Stimulated activated naive CD4-positive, alpha-beta T cell (primary cell): ENCODE data around the gene SDK1.

Experiments used
- DNase-seq, 6 experiments: peaks; one replicate each; lab custom pipeline; 2025; lab: John Stamatoyannopoulos, UW

Gene SDK1

DNA sequence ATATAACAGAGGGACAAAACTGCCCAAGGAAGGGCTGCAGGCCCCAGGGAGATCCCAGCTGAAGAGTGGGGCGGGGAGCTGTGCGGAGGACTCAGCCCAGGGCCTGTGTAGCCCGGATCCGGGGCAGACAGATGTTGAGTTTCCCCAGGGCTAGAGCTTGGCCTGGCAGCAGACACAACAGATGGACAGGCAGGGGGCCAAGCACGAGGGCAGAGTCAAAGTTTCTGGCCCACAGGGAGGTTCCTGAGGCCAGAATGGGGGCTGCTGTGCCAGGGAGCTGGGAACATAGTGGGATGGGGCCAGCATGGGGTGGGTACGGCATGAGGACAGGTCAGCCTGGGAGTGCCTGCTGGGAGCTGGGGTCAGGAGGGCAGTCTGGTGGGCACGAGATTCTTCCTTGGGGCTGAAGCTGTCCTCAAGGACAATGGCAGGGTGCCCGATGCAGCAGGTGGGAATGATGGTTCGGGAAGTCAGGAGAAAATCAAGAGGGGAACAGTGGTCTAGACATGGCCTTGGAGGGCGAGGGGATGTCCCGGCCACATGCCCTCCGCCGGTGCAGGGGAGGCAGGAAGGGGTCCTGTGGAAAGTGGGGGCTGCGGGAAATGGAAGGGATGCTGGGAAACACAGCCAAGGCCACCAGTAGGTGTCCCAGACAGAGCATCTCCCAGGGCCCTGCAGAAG, 862.0 kb downstream of the SDK1 start:
- DNase-seq, result no peak

DNA sequence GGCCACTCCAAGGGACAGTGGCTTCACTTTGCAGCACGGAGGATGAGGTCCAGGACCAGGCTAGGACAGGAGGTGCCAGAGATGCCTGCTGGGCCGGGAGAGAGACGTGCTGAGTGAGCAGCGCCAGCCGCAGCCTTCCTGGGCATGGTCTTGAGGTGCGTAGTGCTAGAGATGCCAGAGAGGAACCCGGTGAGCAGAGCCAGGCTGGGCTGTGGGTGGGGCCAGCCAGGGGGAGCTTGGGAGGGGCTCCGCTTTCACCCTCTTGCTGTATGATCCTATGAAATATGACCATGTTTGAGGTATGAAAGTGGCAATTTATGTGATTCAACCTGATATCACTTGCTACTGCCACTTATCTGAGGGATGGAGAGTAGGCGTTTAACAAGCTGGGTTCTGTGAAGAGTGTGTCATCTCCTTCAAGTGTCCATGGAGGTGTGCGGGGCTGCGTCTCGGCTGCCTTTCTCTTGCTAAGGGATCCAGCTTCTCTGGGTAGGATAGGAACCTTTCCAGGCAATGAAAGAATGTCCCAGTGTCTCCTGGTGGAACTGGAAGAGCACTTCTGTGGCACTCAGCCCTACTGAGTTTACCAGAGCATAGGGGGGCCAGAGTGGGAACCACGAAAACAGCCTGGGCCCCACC, 862.6 kb downstream of the SDK1 start:
- DNase-seq, result no peak

DNA sequence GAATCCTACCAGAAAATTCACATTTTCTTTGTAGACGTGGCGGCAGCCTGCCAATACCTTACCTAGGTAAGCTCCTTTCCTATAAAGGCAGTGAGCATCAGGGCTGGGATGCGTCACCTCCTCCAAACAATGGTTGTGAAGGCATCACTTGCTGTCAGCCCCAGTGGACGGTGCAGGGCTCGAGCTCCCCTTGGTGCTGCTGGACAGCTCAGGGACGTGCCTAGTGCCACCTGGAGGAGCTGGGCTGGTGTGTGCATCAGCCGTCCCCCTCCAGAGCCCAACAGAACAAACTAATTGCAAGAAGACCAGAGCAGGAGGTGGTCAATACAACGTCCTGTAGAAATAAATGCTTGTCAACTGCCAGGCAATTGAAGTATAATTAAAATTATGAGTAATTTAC, 863.5 kb downstream of the SDK1 start:
- no peak for DNase-seq

- no peak for DNase-seq
These were observed 865.3 kb downstream of the SDK1 start for GRCh38 chr7:4166340-4166739.

- no peak for DNase-seq
These were observed 865.8 kb downstream of the SDK1 start for GRCh38 chr7:4166807-4167206.

DNA sequence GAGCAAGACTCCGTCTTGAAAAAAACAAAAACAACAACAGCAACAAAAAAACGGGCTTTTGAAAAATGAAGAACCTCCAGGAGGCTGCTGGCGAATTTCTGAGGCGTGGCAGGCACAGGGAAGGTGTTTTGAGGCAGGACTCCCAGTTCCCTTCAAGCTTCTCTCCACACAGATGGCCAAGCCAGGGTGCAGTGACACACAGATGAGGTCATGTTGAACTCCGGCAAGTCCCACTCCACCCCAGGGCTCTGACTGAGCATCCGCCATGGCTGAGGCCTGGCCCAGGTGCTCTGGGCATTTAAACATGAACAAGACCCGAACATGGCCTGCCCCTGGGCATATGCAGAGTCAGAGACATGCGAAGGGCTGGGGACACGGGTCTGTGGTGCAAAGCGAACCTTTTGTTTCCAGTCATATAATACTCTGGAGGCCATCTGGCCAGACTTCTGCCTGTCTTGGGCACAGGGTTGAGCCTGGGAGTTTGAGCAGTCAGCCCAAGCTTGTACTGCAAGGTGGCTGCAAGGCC, 866.4 kb downstream of the SDK1 start:
- DNase-seq, result no peak

DNA sequence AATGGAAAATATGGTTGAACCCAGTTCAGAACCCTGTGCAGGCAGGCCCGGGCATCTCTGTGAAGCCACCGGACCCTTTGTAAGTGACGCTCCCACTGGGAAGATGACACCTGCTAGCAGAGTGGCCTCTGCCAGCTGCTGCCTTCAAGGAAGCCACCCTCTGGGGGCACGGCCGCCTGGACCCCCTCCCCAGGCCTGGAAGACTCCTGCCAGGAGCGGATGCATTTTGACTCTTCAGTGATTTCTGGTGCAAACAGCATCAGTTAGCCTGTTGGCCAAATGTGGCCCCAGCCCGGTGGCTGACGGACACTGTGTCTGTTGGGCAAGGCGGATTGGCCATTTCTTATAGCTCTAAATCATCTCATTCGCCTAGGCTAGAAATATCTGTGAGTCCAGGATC, 867.0 kb downstream of the SDK1 start:
- DNase-seq, result no peak

GRCh38 chr7:4168541-4168940, 867.5 kb downstream of the SDK1 start:
- DNase-seq, result no peak

GRCh38 chr7:4169455-4169854, 868.4 kb downstream of the SDK1 start:
- no peak for DNase-seq

DNA sequence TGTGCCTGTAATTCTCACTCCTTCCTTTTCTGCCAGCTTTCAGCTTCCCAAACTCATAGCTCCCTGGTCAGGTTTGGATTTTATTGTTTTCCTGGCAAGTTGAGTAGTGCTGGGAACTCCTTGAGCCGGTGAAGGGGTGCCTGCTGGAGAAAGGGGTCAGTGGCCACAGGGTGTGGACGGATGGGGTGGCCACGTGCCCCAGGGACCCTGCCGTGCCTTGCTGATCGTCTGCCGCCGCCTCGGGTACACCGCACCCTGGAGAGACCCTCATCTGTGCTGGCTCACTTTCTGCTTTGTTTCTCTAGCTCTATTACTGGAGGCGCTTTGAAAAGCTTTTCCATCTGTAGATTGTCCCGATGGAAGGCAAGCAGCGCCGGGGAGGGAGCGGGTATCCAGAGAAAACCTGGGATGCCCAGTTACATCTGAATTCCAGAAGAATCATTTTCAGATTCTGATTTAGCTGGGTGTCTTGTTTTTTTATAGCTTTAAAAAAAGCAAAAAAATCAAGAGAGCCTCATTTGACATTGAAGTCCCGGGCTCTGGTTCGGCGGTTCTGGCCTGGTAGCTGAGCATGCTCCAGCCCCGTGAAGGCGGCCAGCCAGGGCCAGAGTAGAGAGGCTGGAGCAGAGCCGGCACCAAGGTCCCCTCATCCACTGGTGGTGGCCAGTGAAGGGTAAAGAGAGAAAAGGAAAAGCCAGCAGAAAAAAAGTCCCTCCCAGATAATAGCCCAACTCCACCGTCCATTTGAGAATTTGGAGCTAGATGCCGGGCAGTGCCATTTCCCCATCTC, 870.1 kb downstream of the SDK1 start:
- no peak for DNase-seq

- DNase-seq, result no peak
These were observed 871.8 kb downstream of the SDK1 start for GRCh38 chr7:4172883-4173282.

DNA sequence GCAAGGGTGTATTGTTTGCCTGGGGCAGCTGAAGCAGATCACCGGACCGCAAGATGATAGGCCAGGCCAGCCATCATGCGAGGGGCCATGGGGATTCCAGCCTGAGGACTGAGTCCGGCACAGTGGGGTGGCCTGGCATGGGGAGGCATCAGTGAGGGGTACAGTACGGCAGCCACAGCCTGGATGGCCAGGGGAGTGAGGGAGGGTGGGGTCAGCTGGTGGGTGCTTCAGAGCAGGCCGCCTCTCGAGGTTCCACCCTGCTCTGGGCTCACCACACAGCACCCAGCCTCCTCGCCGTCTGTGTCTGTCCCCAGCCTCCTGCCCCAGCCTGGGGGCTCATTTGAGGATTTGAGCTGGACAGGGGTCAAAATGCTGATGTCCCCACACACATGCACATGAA, 872.6 kb downstream of the SDK1 start:
- no peak for DNase-seq

DNA sequence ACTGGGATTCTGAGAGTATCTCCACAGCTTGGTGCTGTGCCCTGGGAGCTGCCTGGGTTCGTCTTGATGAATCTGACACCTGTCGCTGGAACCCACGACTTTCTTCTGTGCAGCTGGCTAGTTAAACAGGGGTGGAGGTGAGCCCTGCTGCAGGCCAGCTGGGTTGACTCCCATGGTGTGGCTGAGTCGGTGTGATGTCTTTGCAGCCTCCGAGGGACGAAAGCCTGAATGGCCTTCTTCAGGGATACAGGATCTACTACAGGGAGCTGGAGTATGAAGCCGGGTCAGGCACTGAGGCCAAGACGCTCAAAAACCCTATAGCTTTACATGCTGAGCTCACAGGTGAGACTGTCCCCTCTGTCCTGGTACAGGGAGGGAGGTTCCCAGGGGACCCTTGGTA, 873.0 kb downstream of the SDK1 start:
- DNase-seq, result no peak

- no peak for DNase-seq
These were observed 873.4 kb downstream of the SDK1 start for GRCh38 chr7:4174451-4174850.

DNA sequence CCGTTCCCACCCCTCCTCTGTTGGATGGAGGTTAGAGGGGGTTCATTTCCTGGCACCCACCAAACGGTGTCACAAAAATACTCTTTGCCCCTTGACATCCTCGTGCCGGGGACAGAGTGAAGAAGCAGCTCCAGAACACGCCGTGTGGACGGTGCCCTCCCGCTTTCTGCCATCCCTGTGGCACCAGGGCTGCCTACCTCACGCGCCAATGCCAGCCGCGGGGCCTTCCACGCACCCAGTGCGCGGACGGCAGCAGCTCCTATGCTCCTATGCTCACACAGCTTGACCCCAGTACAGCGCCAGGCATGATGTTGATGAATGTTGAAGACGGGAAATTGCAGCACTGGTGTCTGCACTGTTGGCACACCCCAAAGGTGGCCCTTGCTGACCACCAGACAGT, 873.8 kb downstream of the SDK1 start:
- DNase-seq, result no peak

DNA sequence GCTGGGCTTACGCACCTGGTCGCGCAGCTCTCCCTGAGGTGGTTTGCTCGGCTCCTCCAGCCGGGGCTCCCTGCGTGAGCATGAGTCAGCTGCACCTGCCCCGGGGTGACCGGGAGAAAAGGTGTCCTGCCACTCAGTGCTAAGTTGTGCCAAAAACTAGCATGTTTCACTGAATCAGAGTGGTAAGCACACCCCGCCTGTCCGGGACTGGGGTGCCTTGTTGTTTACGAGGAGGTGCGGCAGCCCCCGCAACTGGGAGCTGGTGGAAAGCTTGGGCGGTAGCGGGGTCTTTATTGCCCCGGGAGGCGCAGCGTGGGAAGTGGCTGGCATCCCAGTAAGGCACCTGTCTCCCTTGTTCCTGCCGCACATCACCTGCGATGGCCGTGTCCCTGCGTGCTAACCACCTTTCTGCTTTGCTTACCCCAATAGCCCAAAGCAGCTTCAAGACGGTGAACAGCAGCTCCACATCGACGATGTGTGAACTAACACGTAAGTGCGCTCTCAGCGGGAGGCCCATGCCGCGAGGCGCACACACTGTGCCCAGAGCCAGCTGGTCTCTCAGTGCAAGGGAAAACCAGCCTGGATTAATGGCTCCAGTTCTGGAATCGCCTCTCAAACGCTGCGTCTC, 874.4 kb downstream of the SDK1 start:
- DNase-seq, result no peak

DNA sequence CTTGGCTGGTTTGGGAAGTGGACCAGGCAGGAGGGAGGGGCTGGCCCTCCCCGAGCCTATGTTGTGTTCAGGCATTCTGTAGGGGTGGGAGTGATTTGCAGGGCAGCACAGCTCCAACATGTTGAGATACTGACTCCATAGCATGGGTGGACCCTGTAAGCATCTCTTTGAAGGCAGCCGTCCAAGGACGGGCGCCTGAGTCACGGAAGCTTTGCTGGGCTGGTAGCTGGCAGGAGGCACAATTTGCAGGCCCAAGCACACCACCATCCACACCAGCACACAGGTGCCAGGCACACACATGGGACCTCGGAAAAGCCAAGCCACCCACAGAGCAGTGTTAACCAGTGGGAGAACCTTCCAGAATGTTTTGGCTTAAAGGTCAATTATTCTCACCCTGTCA, 875.9 kb downstream of the SDK1 start:
- DNase-seq, result no peak

DNA sequence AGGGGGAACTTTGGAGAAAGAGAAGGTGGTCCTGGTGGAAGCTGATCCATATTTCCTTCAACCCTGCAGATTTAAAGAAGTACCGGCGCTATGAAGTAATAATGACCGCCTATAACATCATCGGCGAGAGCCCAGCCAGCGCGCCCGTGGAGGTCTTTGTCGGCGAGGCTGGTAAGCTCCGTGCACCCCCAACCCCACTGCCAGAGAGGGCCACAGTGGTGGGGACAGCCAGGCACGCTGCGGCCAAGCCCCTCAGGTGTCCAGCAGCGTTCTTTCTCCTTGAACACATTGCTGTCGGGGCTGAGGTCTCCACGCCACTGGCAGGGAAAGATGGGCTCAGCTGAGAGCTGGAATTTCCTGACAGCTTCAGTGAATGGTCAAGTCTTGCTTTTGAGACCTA, 877.4 kb downstream of the SDK1 start:
- DNase-seq, result no peak

DNA sequence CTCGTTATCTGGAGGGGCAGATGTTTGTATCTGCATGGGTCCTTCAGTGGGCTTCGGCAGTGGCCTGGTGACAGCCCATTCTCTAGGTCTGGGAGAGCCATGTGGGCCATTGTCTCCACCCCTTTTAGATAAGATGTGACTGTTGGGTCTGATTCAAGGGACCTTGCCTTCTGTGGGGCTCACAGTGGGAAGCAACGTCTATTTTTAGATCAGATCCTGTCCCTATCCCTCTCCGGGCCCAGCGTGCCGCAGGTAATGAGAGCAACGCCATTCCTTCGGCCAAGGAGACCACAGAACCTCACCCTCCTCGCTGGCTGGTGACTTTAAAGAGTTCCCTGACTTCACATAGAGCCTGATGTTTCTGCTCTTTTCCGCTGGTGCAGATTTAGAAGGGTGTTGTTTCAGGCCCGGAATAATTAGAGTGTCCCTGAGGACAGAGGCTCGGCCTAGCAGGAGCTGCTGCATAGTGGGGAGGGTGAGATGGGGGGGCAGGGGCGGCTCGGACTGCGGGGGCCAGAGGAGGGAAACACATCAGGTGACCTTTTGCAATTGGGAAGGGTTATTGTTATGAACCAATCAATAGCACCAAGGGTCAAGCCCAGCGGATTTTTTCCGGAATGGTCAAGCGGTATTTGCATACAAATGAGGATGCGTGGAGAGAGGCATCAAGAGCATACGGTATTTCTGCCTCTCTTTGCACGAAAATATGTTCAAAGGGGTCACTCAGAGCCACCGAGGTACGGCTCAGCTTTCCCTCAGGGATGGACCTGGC, 878.0 kb downstream of the SDK1 start:
- no peak for DNase-seq

DNA sequence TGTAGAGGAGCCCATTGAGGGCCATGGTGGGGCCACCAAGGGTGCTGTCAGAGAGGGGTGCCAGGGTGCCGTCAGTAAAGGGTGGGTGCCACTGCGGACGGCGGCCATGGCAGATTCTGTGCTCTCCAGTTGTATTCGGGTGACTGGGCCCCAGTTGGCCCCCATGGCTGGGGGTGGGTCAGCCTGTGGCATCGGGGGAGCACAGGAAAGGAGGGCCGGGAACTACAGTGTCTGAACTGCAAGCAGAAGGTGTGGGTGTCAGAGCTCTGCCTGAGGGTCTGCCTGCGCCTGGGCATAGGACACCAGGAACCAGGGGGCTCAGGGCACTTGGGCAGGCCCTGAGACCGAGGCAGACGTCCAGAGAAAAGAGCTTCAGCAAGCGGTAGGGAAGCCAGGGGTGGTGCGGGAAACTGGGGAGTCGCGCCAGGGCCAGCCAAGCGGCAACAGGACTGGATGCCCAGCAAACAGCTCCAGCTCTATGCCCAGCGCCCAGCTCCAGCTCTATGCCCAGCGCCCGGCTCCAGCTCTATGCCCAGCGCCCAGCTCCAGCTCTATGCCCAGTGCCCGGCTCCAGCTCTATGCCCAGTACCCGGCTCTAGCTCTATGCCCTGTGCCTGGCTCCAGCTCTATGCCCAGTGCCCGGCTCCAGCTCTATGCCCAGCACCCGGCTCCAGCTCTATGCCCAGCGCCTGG, 878.8 kb downstream of the SDK1 start:
- no peak for DNase-seq

GRCh38 chr7:4181446-4181845, 880.4 kb downstream of the SDK1 start:
- no peak for DNase-seq
